HG03060 (cell line): ENCODE results near the gene VCP.

Experiments used
- ATAC-seq: cut with Tn5 transposase; IDR thresholded peaks from one replicate; pipeline ENCODE4 v1.9.1; 2021; ENCODE audit warnings: low read depth, moderate number of reproducible peaks; ENCODE audit not compliant: unreplicated experiment

The VCP gene

GRCh38 chr9:35104586-35104985, 32.2 kb upstream of the VCP start:
- ATAC-seq: no peak

- no peak for ATAC-seq
These were observed 31.3 kb upstream of the VCP start for GRCh38 chr9:35103660-35104191.

GRCh38 chr9:35102769-35103659, 30.6 kb upstream of the VCP start, which contains the start of gene STOML2:
Gene STOML2, minus strand, starts transcription at chr9:35103131. Its CDS starts 37 bp downstream, at chr9:35103094.
- ATAC-seq: peak; percentile 81

- no peak for ATAC-seq
These were observed 30.0 kb upstream of the VCP start for GRCh38 chr9:35102465-35102768.

- no peak for ATAC-seq
These were observed 25.1 kb upstream of the VCP start for GRCh38 chr9:35097573-35097972.

- peak; percentile 51 for ATAC-seq
These were observed 23.8 kb upstream of the VCP start, which contains the start of gene PIGO for GRCh38 chr9:35096035-35096849. Gene PIGO, minus strand, starts transcription at chr9:35096591. Its CDS starts 1,026 bp downstream, at chr9:35095565.

- no peak for ATAC-seq
These were observed 19.1 kb upstream of the VCP start for GRCh38 chr9:35091536-35091935.

GRCh38 chr9:35089434-35089833, 17.0 kb upstream of the VCP start:
- no peak for ATAC-seq

- ATAC-seq: no peak
These were observed 12.7 kb upstream of the VCP start for GRCh38 chr9:35085078-35085477.

GRCh38 chr9:35079426-35080341, 7.3 kb upstream of the VCP start, which contains the start of gene FANCG:
Gene FANCG, minus strand, starts transcription at chr9:35079942. Its CDS starts 418 bp downstream, at chr9:35079524.
- ATAC-seq: peak; percentile 71

- no peak for ATAC-seq
These were observed 6.6 kb upstream of the VCP start for GRCh38 chr9:35079041-35079425.

- ATAC-seq: no peak
These were observed 5.6 kb upstream of the VCP start for GRCh38 chr9:35078066-35078465.

- no peak for ATAC-seq
These were observed 4.4 kb upstream of the VCP start for GRCh38 chr9:35076848-35077247.

- no peak for ATAC-seq
These were observed 2.9 kb upstream of the VCP start for GRCh38 chr9:35075358-35075757.

- no peak for ATAC-seq
These were observed 2.4 kb upstream of the VCP start for GRCh38 chr9:35074791-35075190.

- ATAC-seq: no peak
These were observed 1.7 kb upstream of the VCP start for GRCh38 chr9:35074141-35074540.

GRCh38 chr9:35073279-35073612, 821 bp upstream of the VCP start:
- no peak for ATAC-seq

- peak; percentile 23 for ATAC-seq
These were observed 488 bp downstream of the VCP start for GRCh38 chr9:35071814-35072460.

- no peak for ATAC-seq
These were observed 1.3 kb downstream of the VCP start for GRCh38 chr9:35070823-35071813.
